Endothelial cell of umbilical vein (primary cell): ENCODE measurements around the gene LENEP. TPM values are rescaled to one million over a fixed set of nuclear protein-coding genes. Genes with fewer than 3 reads are reported as not detected.

ENCODE experiments used
- BruUV-seq: library from RNA; stranded (reverse); fragments of 400-500 nt; replicated peaks from 2 replicates; lab custom pipeline; 2021; lab: Mats Ljungman, UMichigan
- CTCF ChIA-PET: fragments of 300-600, 350-600 bp; sonication (Branson Sonifier 250); formaldehyde crosslinking; loops from one replicate; lab custom pipeline; 2021; ENCODE audit warnings: antibody characterized with exemption, inconsistent platforms; lab: Charles Lee
- POLR2A ChIA-PET: fragments of 300-600, 350-600 bp; sonication (Branson Sonifier 250); formaldehyde crosslinking; loops from one replicate; lab custom pipeline; 2021; ENCODE audit warnings: antibody characterized with exemption, inconsistent platforms; lab: Charles Lee
- DNase-seq: peaks from one replicate; pipeline ENCODE4 v3.0.0-alpha.2; 2011; ENCODE audit warnings: low read depth, low spot score
- FAIRE-seq: peaks from 2 replicates; lab custom pipeline; 2011; peaks lifted over from hg19 to GRCh38; lab: Jason Lieb, UNC
- H2AFZ ChIP-seq: 2 replicates; pipeline ENCODE4 v1.6.0; 2012; ENCODE audit warnings: low read depth, low read length, control low read depth, inconsistent platforms
- H3K27ac ChIP-seq: 2 replicates; pipeline ENCODE4 v1.5.1; 2011; ENCODE audit warnings: low read depth, mild to moderate bottlenecking, control low read depth, low read length, moderate library complexity; ENCODE audit not compliant: insufficient read depth
- H3K27me3 ChIP-seq, 2 experiments: 2 replicates each; pipeline versions ENCODE4 v1.6.0 to v1.6.1; 2011; ENCODE audit warnings: low read length in 2 of 2, mixed read lengths in 1 of 2; ENCODE audit not compliant: control insufficient read depth in 2 of 2, insufficient read depth in 2 of 2
- H3K36me3 ChIP-seq, 2 experiments: 2 replicates in 1 of 2; 3 replicates in 1 of 2; pipeline ENCODE4 v1.5.1; 2011; ENCODE audit warnings: low read length in 2 of 2, mild to moderate bottlenecking in 1 of 2, moderate library complexity in 1 of 2; ENCODE audit not compliant: control insufficient read depth in 2 of 2, insufficient read depth in 2 of 2; ENCODE audit errors: extremely low read depth in 1 of 2
- H3K4me1 ChIP-seq: 3 replicates; pipeline ENCODE4 v1.5.1; 2011; ENCODE audit warnings: mild to moderate bottlenecking, low read length; ENCODE audit not compliant: control insufficient read depth, insufficient read depth; ENCODE audit errors: extremely low read depth
- H3K4me2 ChIP-seq: 2 replicates; pipeline ENCODE4 v1.6.1; 2011; ENCODE audit warnings: low read length, control low read depth, mixed read lengths; ENCODE audit not compliant: insufficient read depth
- H3K4me3 ChIP-seq, 3 experiments: fragments of 200-600 bp in 1 of 3; sonication (generic), shearing (Covaris generic) in 1 of 3; replicated peaks in 1 of 3; 2 replicates each; pipeline ENCODE4 v1.5.1; 2011 to 2016; ENCODE audit warnings: control low read depth in 3 of 3, low read length in 3 of 3, mild to moderate bottlenecking in 2 of 3, inconsistent platforms in 1 of 3, low read depth in 1 of 3, moderate library complexity in 1 of 3; ENCODE audit not compliant: insufficient read depth in 1 of 3
- H3K79me2 ChIP-seq: 2 replicates; pipeline ENCODE4 v1.6.0; 2012; ENCODE audit warnings: low read length, inconsistent platforms; ENCODE audit not compliant: control insufficient read depth, insufficient read depth
- H3K9ac ChIP-seq: replicated peaks from 2 replicates; pipeline ENCODE3; 2011; ENCODE audit warnings: low read length, control low read depth; ENCODE audit not compliant: insufficient read depth; ENCODE audit errors: extremely low read depth
- H3K9me1 ChIP-seq: replicated peaks from 3 replicates; pipeline ENCODE4 v1.6.0; 2011; ENCODE audit warnings: mild to moderate bottlenecking, low read length; ENCODE audit not compliant: control insufficient read depth, insufficient read depth; ENCODE audit errors: extremely low read depth
- H3K9me3 ChIP-seq: replicated peaks from 2 replicates; pipeline ENCODE4 v1.5.1; 2012; ENCODE audit warnings: low read length, inconsistent platforms; ENCODE audit not compliant: control insufficient read depth, insufficient read depth
- H4K20me1 ChIP-seq: replicated peaks from 2 replicates; pipeline ENCODE3; 2011; ENCODE audit warnings: mild to moderate bottlenecking, low read length; ENCODE audit not compliant: control insufficient read depth, insufficient read depth; ENCODE audit errors: extremely low read depth
- FOS ChIP-seq: IDR thresholded peaks from 2 replicates; pipeline ENCODE4 v1.6.1; 2011; ENCODE audit warnings: mild to moderate bottlenecking, low read length, moderate library complexity, borderline replicate concordance; ENCODE audit not compliant: insufficient read depth
- GATA2 ChIP-seq: IDR thresholded peaks from 2 replicates; pipeline ENCODE4 v1.7.0; 2011; ENCODE audit warnings: low read depth, mild to moderate bottlenecking, moderate library complexity, mixed read lengths, low read length; ENCODE audit not compliant: insufficient read length, insufficient read depth
- JUN ChIP-seq: IDR thresholded peaks from 2 replicates; pipeline ENCODE4 v1.6.1; 2011; ENCODE audit warnings: borderline replicate concordance, low read depth; ENCODE audit not compliant: insufficient read length, insufficient read depth
- MYC ChIP-seq: IDR thresholded peaks from one replicate; pipeline ENCODE4 v1.6.1; 2011; ENCODE audit warnings: mild to moderate bottlenecking, low read depth, low read length
- POLR2A ChIP-seq: IDR thresholded peaks from 2 replicates; pipeline ENCODE4 v1.6.1; 2012; ENCODE audit warnings: low read depth, mild to moderate bottlenecking, control low read depth, low read length
- POLR2AphosphoS5 ChIP-seq: IDR thresholded peaks from 2 replicates; pipeline ENCODE4 v1.6.1; 2012; ENCODE audit warnings: low read depth, mild to moderate bottlenecking, control low read depth, low read length, moderate library complexity; ENCODE audit not compliant: insufficient read depth
- dilution Hi-C: fragments of 300-500 bp; cut with MboI; formaldehyde crosslinking; loops from one replicate; pipeline ENCODE4 v1.15.0; 2019; ENCODE audit warnings: low sequenced_read_pairs; ENCODE audit not compliant: extremely low pct_ligation_motif_present
- intact Hi-C: fragments of 100-400 bp; cut with micrococcal nuclease; formaldehyde crosslinking; loops from one replicate; pipeline ENCODE4 v1.10.0; 2022
- polyA plus RNA-seq, 4 experiments: library from polyadenylated mRNA; depleted of rRNA in 3 of 4; stranded (reverse) in 3 of 4; unstranded in 1 of 4; fragments of >200 nt; gene quantifications; 2 replicates each; pipeline versions ENCODE4 v1.2.1 to v1.2.3, GENCODE V29; 2011 to 2012; ENCODE audit warnings: missing spikeins in 1 of 4
- total RNA-seq: library from RNA; stranded (reverse); gene quantifications from 2 replicates; pipeline ENCODE4 v1.2.3, GENCODE V29; 2021
- TF ChIP-seq, protein P1 (sequence below): IDR thresholded peaks from 2 replicates; pipeline ENCODE4 v1.6.1; 2011; ENCODE audit not compliant: insufficient read depth, insufficient read length

LENEP gene
- total and polyA plus RNA-seq, 2 donors (not counting 3 experiments of a cell fraction or from before 2014, with no cell fraction given): 0.64 TPM; not detected in 1

DNA sequence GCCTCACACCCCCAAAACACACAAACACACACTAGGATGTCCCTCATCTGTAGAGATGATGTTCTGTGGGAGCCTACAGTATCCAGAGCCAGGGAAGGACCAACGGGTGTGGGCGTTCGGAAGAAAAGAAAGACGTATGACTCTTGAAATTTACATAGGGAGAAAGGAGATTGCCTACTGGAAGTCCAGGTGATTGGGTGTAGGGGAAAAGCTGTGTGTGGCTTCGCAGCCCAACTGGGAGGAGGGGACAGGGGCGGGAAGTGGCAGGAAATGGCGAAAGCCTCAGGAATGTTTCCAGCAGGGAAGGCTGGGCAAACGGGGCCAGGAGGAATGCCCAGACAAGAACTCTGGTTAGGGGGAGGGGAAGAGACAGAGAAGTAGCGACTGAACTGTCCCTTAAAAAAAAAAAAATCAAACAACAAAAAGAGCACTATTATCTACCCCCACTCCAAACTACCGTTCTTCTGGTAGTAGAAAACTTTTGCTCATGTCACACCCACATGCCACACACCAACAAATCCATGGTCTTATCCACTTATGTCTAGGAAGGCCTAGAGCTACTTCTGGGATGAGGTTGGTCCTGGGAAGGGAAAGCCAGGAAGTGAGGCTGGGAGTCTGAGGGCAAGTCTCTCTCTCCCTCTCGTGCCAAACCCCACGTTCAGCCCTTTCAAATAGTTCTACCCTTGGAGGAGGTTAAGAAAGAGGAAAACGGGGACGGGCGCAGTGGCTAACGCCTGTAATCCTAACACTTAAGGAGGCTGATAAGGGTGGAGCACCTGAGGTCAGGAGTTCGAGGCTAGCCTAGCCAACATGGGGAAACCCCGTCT is 20.7 kb upstream of the LENEP start:
- no peaks in the 10 kb centered on the region for H4K20me1 ChIP-seq
- intact Hi-C loops (loop anchor here (1.0 to 10.0 kb wide), 4 partner anchors 18 to 488 kb away; partner anchors contain the start of genes EFNA1 and ZBTB7B), dilution Hi-C loops (no loop called here)
- no peaks in the 10 kb centered on the region for H3K9me1 ChIP-seq
- peak overlapping the region in 2 of 3 experiments; percentile 62 to 64 for H3K4me3 ChIP-seq
- DNase-seq (peak; percentile 95), FAIRE-seq (no peak)
- BruUV-seq: no TSS peak
- TF ChIP-seq, protein P1, sequence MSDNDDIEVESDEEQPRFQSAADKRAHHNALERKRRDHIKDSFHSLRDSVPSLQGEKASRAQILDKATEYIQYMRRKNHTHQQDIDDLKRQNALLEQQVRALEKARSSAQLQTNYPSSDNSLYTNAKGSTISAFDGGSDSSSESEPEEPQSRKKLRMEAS: no peak
- peak; percentile 22 for TF ChIP-seq GATA2
- TF ChIP-seq POLR2AphosphoS5: no peak
- peak; percentile 52 for TF ChIP-seq FOS
- TF ChIP-seq JUN: peak; percentile 48
- TF ChIP-seq MYC: no peak
- TF ChIP-seq POLR2A: peak; percentile 81
- H2AFZ ChIP-seq: no peak overlapping the region
- H3K9me3 ChIP-seq: no peaks in the 10 kb centered on the region
- H3K9ac ChIP-seq: peak overlapping the region; percentile 92
- H3K27ac ChIP-seq: peak overlapping the region; percentile 99
- H3K4me1 ChIP-seq: peaks cover 51% of the 10 kb centered on the region
- peak overlapping the region; percentile 80 for H3K4me2 ChIP-seq
- ChIA-PET POLR2A (interaction anchor here (0.7 to 2.7 kb wide), 8 partner anchors 10 to 29 kb away, joined by 3 to 24 read pairs (median 4); partner anchors contain the start of genes FLAD1, LENEP, PBXIP1 and PYGO2), CTCF (interaction anchor here (0.7 to 8.5 kb wide), 13 partner anchors 11 to 200 kb away, joined by 3 to 81 read pairs (median 6); partner anchors contain the start of genes ADAM15, KRTCAP2, LENEP and PBXIP1)
- H3K27me3 ChIP-seq: no peaks in the 10 kb centered on the region
- H3K79me2 ChIP-seq: peaks cover 57% of the 10 kb centered on the region
- no peaks in the 10 kb centered on the region for H3K36me3 ChIP-seq
